HG02588 (cell line): Measurements from ENCODE around the gene PTPRD.

ENCODE experiments used
- ATAC-seq: cut with Tn5 transposase; IDR thresholded peaks from one replicate; pipeline ENCODE4 v1.9.1; 2021; ENCODE audit warnings: mild to moderate bottlenecking, moderate library complexity; ENCODE audit not compliant: unreplicated experiment

The PTPRD gene

GRCh38 chr9:8880060-8880459 lies 1732.7 kb downstream of the PTPRD start:
- ATAC-seq = no peak

- no peak for ATAC-seq
Observed at GRCh38 chr9:8879284-8879683, 1733.5 kb downstream of the PTPRD start.

GRCh38 chr9:8877753-8878494 lies 1734.9 kb downstream of the PTPRD start:
- ATAC-seq = no peak

GRCh38 chr9:8876303-8876702 lies 1736.5 kb downstream of the PTPRD start:
- no peak for ATAC-seq

GRCh38 chr9:8874482-8874881 lies 1738.3 kb downstream of the PTPRD start:
- ATAC-seq = no peak

- no peak for ATAC-seq
Observed at GRCh38 chr9:8872802-8873201, 1740.0 kb downstream of the PTPRD start.

- ATAC-seq = no peak
Observed at GRCh38 chr9:8871796-8872445, 1740.9 kb downstream of the PTPRD start.

GRCh38 chr9:8871396-8871795 lies 1741.4 kb downstream of the PTPRD start:
- ATAC-seq = no peak

- ATAC-seq = no peak
Observed at GRCh38 chr9:8869812-8870211, 1743.0 kb downstream of the PTPRD start.

DNA sequence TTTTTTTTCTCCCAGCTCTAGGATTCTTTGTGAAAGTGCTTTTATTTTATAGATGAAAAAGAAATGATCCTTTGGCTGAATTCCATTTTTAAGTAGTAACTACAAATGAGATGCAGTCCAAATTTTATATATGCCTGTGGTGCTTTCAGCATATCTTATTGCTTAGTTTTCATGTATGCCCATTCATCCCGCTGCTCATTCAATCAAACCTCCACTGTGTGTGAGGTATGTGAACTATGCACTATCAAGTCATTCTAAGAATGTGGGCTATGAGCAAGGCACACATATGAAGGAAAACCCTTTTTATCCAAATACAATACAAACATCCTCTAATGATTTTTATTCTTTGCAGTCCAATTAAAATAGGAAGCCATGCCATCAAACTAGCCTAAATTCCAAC lies 1744.2 kb downstream of the PTPRD start:
- ATAC-seq = no peak

DNA sequence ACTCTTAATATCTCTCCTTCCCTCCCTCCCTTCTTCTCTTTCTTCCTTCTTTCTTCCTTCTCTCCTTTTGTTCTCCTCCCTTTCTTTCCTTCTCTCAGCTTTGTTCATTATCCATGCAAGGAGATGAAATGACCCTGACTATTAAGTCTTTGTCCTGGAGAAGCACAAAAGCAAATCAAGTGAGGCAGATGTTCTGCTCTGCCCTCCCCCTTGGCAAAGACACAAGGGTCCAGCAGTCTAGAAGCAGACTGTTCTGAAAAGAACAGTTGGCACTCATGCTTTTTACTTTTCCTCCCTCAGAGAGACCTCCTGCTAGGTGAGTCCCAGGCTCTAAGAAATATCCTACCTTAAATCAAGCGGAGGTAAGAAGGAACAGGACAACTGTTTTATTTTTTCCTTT lies 1745.7 kb downstream of the PTPRD start:
- ATAC-seq = no peak

DNA sequence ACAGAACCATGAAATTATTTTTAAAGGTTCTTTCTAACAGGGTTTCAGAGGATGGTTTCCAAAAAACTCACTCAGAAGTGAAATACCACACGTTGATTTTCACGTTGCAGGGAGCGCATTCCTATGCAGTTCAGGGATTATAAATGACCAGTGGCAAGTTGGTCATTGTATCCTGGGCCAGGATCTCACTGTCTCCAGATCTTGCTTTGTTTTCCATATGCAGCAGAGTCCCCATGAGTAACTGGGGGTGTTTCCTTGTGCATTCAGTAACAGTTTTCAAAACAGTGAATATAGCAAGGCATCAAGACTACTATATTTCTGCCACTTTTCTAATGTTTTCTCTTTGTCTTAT lies 1748.3 kb downstream of the PTPRD start:
- ATAC-seq = no peak

- ATAC-seq = no peak
Observed at GRCh38 chr9:8863886-8864544, 1748.8 kb downstream of the PTPRD start.

GRCh38 chr9:8863069-8863468 lies 1749.7 kb downstream of the PTPRD start:
- no peak for ATAC-seq

GRCh38 chr9:8860925-8861324 lies 1751.9 kb downstream of the PTPRD start:
- ATAC-seq = no peak

- no peak for ATAC-seq
Observed at GRCh38 chr9:8860086-8860485, 1752.7 kb downstream of the PTPRD start.

GRCh38 chr9:8859416-8859815 lies 1753.4 kb downstream of the PTPRD start:
- no peak for ATAC-seq

GRCh38 chr9:8858596-8859161 lies 1754.1 kb downstream of the PTPRD start:
- ATAC-seq = no peak

DNA sequence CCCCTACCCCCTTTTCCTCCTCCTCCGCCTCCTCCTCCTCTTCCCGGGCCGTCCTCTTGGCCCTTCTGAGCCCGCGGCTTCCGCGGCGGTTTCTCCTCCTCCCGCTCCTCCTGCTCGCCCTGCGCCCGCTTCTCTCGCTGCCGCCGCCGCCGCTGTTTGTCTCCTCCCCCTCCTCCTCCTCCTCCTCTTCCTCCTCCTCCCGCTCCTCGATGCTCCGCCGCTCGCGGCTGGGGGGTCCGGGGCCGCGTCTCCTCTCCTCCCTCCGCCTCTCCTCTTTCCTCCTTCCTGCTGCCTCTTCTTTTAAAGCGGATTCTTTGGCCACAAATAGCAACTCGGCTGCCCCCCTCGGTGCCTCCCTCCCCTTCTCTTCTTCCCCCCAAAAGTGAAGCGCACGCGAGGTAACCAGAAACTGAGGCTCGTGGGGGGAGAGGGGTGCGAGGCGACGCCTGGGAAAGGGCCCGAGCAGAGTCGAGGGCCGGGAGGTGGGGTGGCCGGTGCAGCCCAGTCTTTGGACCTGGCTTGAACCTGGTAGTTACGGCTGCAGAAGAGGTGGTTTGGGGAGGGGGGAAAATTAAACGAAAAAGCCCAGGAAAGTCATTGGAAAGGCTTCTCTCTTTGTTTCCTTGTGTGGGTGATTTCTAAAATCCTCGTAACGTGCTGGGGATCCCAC lies 1754.7 kb downstream of the PTPRD start:
- ATAC-seq = no peak

GRCh38 chr9:8857068-8857925 lies 1755.5 kb downstream of the PTPRD start:
- ATAC-seq = no peak
